ENCODE measurements around the gene MRNIP.

Gene MRNIP

GRCh38 chr5:179795863-179796833 is 62.5 kb downstream of the MRNIP start:
- TF ChIP-seq, protein P1, sequence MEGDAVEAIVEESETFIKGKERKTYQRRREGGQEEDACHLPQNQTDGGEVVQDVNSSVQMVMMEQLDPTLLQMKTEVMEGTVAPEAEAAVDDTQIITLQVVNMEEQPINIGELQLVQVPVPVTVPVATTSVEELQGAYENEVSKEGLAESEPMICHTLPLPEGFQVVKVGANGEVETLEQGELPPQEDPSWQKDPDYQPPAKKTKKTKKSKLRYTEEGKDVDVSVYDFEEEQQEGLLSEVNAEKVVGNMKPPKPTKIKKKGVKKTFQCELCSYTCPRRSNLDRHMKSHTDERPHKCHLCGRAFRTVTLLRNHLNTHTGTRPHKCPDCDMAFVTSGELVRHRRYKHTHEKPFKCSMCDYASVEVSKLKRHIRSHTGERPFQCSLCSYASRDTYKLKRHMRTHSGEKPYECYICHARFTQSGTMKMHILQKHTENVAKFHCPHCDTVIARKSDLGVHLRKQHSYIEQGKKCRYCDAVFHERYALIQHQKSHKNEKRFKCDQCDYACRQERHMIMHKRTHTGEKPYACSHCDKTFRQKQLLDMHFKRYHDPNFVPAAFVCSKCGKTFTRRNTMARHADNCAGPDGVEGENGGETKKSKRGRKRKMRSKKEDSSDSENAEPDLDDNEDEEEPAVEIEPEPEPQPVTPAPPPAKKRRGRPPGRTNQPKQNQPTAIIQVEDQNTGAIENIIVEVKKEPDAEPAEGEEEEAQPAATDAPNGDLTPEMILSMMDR (IDR thresholded peaks at IDR 0.05; ENCODE audit: low read depth, low read length, missing control alignments): peak; percentile 48
- DNase-seq (ENCODE audit: extremely low read depth, low read depth): no peak
- peak overlapping the region; percentile 41 for H3K4me3 ChIP-seq (replicated peaks; ENCODE audit: low read depth, low read length)

DNA sequence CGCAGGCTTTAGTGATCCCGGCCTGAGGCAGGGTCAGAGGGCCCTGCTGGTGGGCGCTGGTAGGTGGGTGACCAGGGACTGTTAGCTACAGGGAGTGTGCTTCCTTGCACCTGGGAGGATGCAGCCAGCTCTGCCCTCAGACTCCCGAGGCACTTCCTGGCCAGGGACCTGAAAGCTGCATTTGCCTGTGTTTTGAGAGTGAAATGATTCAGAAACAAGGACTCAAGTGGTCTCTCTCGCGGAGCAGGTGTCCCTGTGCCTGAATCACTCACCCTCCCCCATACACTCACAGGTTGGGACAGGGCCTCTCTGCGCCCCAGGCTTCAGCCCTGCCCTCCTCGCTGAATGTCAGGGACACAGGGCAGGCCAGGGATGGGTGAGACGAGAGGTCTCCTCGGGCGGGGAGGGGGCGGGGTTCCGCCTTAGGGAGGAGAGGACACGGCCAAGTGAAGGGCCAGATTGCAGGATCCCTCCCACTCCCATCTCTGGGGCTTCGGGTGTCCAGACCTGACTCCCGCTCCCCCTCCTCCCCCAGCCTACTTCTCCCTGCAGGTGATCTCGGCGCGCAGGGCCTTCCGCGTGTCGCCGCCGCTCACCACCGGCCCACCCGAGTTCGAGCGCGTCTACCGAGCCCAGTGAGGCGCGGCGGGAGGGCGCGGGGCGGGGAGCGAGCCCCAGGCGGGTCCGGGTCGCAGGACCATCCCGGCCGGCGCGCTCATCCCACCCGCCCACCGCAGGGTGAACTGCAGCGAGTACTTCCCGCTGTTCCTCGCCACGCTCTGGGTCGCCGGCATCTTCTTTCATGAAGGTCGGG is 63.4 kb downstream of the MRNIP start:
- no peak for DNase-seq (ENCODE audit: extremely low read depth, low read depth)
- TF ChIP-seq, protein P1 (IDR thresholded peaks at IDR 0.05; ENCODE audit: low read depth, low read length, missing control alignments): no peak
- peak overlapping the region; percentile 41 for H3K4me3 ChIP-seq (replicated peaks; ENCODE audit: low read depth, low read length)

DNA sequence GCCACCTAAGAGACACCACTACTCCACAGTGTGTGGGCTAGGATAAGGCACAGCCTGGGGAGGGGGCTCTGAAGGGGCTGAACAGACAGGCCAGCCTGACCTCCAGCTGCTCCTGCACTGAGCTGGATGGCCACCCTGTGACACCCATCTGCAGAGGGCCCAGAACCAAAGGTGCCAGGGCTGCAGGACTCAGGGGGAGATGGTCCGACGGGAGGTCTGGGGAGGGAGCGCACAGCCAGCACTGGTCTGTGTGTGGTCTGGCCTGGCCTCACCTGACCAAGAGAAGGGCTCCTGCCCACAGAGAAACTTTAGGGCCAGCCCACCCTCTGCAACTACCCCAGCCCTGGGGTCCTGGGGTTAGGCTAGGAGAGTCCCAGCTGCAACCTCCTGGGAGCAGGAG is 64.0 kb downstream of the MRNIP start:
- TF ChIP-seq, protein P1 (IDR thresholded peaks at IDR 0.05; ENCODE audit: low read depth, low read length, missing control alignments): no peak
- H3K4me3 ChIP-seq (replicated peaks; ENCODE audit: low read depth, low read length): no peak overlapping the region
- no peak for DNase-seq (ENCODE audit: extremely low read depth, low read depth)

- no peak for DNase-seq (ENCODE audit: extremely low read depth, low read depth)
- TF ChIP-seq, protein P1 (IDR thresholded peaks at IDR 0.05; ENCODE audit: low read depth, low read length, missing control alignments): no peak
- H3K4me3 ChIP-seq (replicated peaks; ENCODE audit: low read depth, low read length): no peak overlapping the region
Observed at GRCh38 chr5:179794171-179794570, 64.4 kb downstream of the MRNIP start.

GRCh38 chr5:179793468-179794139 is 65.0 kb downstream of the MRNIP start, which contains the start of gene LTC4S:
LTC4S (plus strand) TSS chr5:179793986; CDS start chr5:179794081, 95 bp downstream.
- TF ChIP-seq, protein P1 (IDR thresholded peaks at IDR 0.05; ENCODE audit: low read depth, low read length, missing control alignments): no peak
- no peak for DNase-seq (ENCODE audit: extremely low read depth, low read depth)
- no peak within 1 kb of the TSS for H3K4me3 ChIP-seq (replicated peaks; ENCODE audit: low read depth, low read length)
